ENCODE results near the gene UBE2Z. TPM values are rescaled to one million over a fixed set of nuclear protein-coding genes. Genes with fewer than 3 reads are reported as not detected.
A peak's percentile ranks its signal among the peaks of the same experiment; 100 is the strongest.

Gene UBE2Z
- total RNA-seq, 2 donors from 2014 or later, result 78.9 to 84.5 TPM

- H3K36me3 Mint-ChIP-seq (ENCODE audit: low read depth), result peaks cover 2% of the 10 kb centered on the region
- DNase-seq, result no peak
- no peaks in the 10 kb centered on the region for H3K9me3 ChIP-seq (ENCODE audit: control insufficient read depth, low read length, poor library complexity, severe bottlenecking)
- H3K4me1 Mint-ChIP-seq, result no peaks in the 10 kb centered on the region
- no peak overlapping the region for H3K4me3 Mint-ChIP-seq
- no peak overlapping the region for H3K27ac Mint-ChIP-seq
- H3K27me3 Mint-ChIP-seq, result peaks cover 20% of the 10 kb centered on the region
- peak; percentile 41 for ATAC-seq
These were observed 44.7 kb downstream of the UBE2Z start for GRCh38 chr17:48952904-48953303.

GRCh38 chr17:48954300-48954755 lies 46.1 kb downstream of the UBE2Z start:
- peaks cover 4% of the 10 kb centered on the region for H3K36me3 Mint-ChIP-seq (ENCODE audit: low read depth)
- peaks cover 2% of the 10 kb centered on the region for H3K4me1 Mint-ChIP-seq
- no peaks in the 10 kb centered on the region for H3K9me3 ChIP-seq (ENCODE audit: control insufficient read depth, low read length, poor library complexity, severe bottlenecking)
- no peak overlapping the region for H3K4me3 Mint-ChIP-seq
- H3K27me3 Mint-ChIP-seq, result peaks cover 30% of the 10 kb centered on the region
- DNase-seq (no peak), ATAC-seq (no peak)
- H3K27ac Mint-ChIP-seq, result no peak overlapping the region

- ATAC-seq (no peak), DNase-seq (no peak)
- H3K9me3 ChIP-seq (ENCODE audit: control insufficient read depth, low read length, poor library complexity, severe bottlenecking), result no peaks in the 10 kb centered on the region
- H3K4me3 Mint-ChIP-seq, result no peak overlapping the region
- H3K4me1 Mint-ChIP-seq, result peaks cover 3% of the 10 kb centered on the region
- no peak overlapping the region for H3K27ac Mint-ChIP-seq
- H3K27me3 Mint-ChIP-seq, result peaks cover 41% of the 10 kb centered on the region
- H3K36me3 Mint-ChIP-seq (ENCODE audit: low read depth), result peaks cover 4% of the 10 kb centered on the region
These were observed 52.8 kb downstream of the UBE2Z start for GRCh38 chr17:48960834-48961515.

GRCh38 chr17:48961516-48962233 lies 53.5 kb downstream of the UBE2Z start:
- Mint-ChIP-seq H3K36me3 (ENCODE audit: low read depth) (peaks cover 2% of the 10 kb centered on the region), H3K4me3 (no peak overlapping the region), H3K27ac (no peak overlapping the region), H3K27me3 (peaks cover 37% of the 10 kb centered on the region), H3K4me1 (peaks cover 3% of the 10 kb centered on the region)
- H3K9me3 ChIP-seq (ENCODE audit: control insufficient read depth, low read length, poor library complexity, severe bottlenecking), result no peaks in the 10 kb centered on the region
- DNase-seq, result no peak
- ATAC-seq, result no peak

GRCh38 chr17:48970224-48970623 lies 62.0 kb downstream of the UBE2Z start:
- no peaks in the 10 kb centered on the region for H3K36me3 Mint-ChIP-seq (ENCODE audit: low read depth)

GRCh38 chr17:48970865-48971687 lies 62.9 kb downstream of the UBE2Z start:
- Mint-ChIP-seq H3K27ac (no peak overlapping the region), H3K27me3 (peaks cover 42% of the 10 kb centered on the region), H3K4me3 (no peak overlapping the region)

More at GRCh38 chr17:48970224-48970623, 62.0 kb downstream of the UBE2Z start:
- Mint-ChIP-seq H3K4me1 (peaks cover 3% of the 10 kb centered on the region), H3K27me3 (peaks cover 42% of the 10 kb centered on the region), H3K4me3 (no peak overlapping the region), H3K27ac (no peak overlapping the region)
- ATAC-seq (no peak), DNase-seq (no peak)
- H3K9me3 ChIP-seq (ENCODE audit: control insufficient read depth, low read length, poor library complexity, severe bottlenecking), result no peaks in the 10 kb centered on the region

GRCh38 chr17:48972749-48973097 lies 64.5 kb downstream of the UBE2Z start:
- H3K9me3 ChIP-seq (ENCODE audit: control insufficient read depth, low read length, poor library complexity, severe bottlenecking), result no peaks in the 10 kb centered on the region
- no peak for ATAC-seq
- Mint-ChIP-seq H3K4me1 (no peaks in the 10 kb centered on the region), H3K27ac (no peak overlapping the region), H3K36me3 (ENCODE audit: low read depth) (no peaks in the 10 kb centered on the region), H3K4me3 (no peak overlapping the region), H3K27me3 (peaks cover 33% of the 10 kb centered on the region)
- DNase-seq, result no peak

More at GRCh38 chr17:48970865-48971687, 62.9 kb downstream of the UBE2Z start:
- H3K9me3 ChIP-seq (ENCODE audit: control insufficient read depth, low read length, poor library complexity, severe bottlenecking), result no peaks in the 10 kb centered on the region
- peaks cover 3% of the 10 kb centered on the region for H3K4me1 Mint-ChIP-seq
- DNase-seq (no peak), ATAC-seq (no peak)
- no peaks in the 10 kb centered on the region for H3K36me3 Mint-ChIP-seq (ENCODE audit: low read depth)

GRCh38 chr17:48973806-48974205 lies 65.6 kb downstream of the UBE2Z start:
- no peak overlapping the region for H3K4me3 Mint-ChIP-seq
- peaks cover 26% of the 10 kb centered on the region for H3K27me3 Mint-ChIP-seq
- H3K4me1 Mint-ChIP-seq, result no peaks in the 10 kb centered on the region
- no peaks in the 10 kb centered on the region for H3K36me3 Mint-ChIP-seq (ENCODE audit: low read depth)
- ATAC-seq (no peak), DNase-seq (no peak)
- H3K27ac Mint-ChIP-seq, result no peak overlapping the region
- no peaks in the 10 kb centered on the region for H3K9me3 ChIP-seq (ENCODE audit: control insufficient read depth, low read length, poor library complexity, severe bottlenecking)

Other genes starting within 250 kb of the UBE2Z start
- not detected for gene PRAC1, start 185.9 kb upstream of the UBE2Z start, total RNA-seq
- gene PRAC2, start 185.2 kb upstream of the UBE2Z start, total RNA-seq, result not detected
- not detected for gene HOXB13, start 179.7 kb upstream of the UBE2Z start, total RNA-seq
- gene TTLL6, start 91.2 kb upstream of the UBE2Z start, total RNA-seq, result not detected
- 100 to 1,000 TPM; 152 to 154 TPM for gene CALCOCO2, start 77.4 kb upstream of the UBE2Z start, total RNA-seq
- gene ATP5MC1, start 15.6 kb upstream of the UBE2Z start, total RNA-seq, result 10 to 100 TPM; 17.3 to 25.7 TPM
- gene SNF8, start 36.4 kb downstream of the UBE2Z start, total RNA-seq, result 10 to 100 TPM; 53.8 to 70.6 TPM
- not detected for gene GIP, start 60.2 kb downstream of the UBE2Z start, total RNA-seq
- gene IGF2BP1, start 89.0 kb downstream of the UBE2Z start, total RNA-seq, result not detected
- gene B4GALNT2, start 224.4 kb downstream of the UBE2Z start, total RNA-seq, result under 1 TPM; 0.15 to 0.18 TPM

Data from T-helper 17 cell (primary cell).